Measurements from ENCODE around the gene COG8.

COG8 gene

GRCh38 chr16:69320740-69321073, 18.7 kb downstream of the COG8 start:
- no peak overlapping the region for H3K9ac ChIP-seq (ENCODE audit: insufficient read length)
- peaks cover 34% of the 10 kb centered on the region; the same call in 1 of the 2 replicates for H3K36me3 ChIP-seq (ENCODE audit: insufficient read depth, low read length)

GRCh38 chr16:69319826-69320739, 19.3 kb downstream of the COG8 start:
- H3K9ac ChIP-seq (ENCODE audit: insufficient read length), result no peak overlapping the region
- H3K27ac ChIP-seq, result no peak overlapping the region

More at GRCh38 chr16:69320740-69321073, 18.7 kb downstream of the COG8 start:
- Histone ChIP-seq H3K27ac (no peak overlapping the region), H3K9me3 (ENCODE audit: low read depth, low read length) (no peaks in the 10 kb centered on the region), H3K4me3 (no peak overlapping the region)
- TF ChIP-seq FOXP2 (optimal IDR thresholded peaks at IDR 0.05; ENCODE audit: control extremely low read depth, extremely low read length, insufficient read depth), result no peak
- TF ChIP-seq EZH2 (IDR thresholded peaks at IDR 0.05), result no peak
- no peak for TF ChIP-seq POLR2AphosphoS5 (IDR thresholded peaks at IDR 0.05; ENCODE audit: borderline replicate concordance, low read depth, low read length)
- no peak for DNase-seq (ENCODE audit: low read depth, low spot score)

GRCh38 chr16:69319381-69319780, 20.0 kb downstream of the COG8 start:
- Histone ChIP-seq H3K27ac (no peak overlapping the region), H3K9me3 (ENCODE audit: low read depth, low read length) (no peaks in the 10 kb centered on the region), H3K4me3 (no peak overlapping the region), H3K9ac (ENCODE audit: insufficient read length) (no peak overlapping the region), H3K36me3 (ENCODE audit: insufficient read depth, low read length) (peaks cover 34% of the 10 kb centered on the region; the same call in 1 of the 2 replicates)
- TF ChIP-seq POLR2AphosphoS5 (IDR thresholded peaks at IDR 0.05; ENCODE audit: borderline replicate concordance, low read depth, low read length), result no peak
- no peak for TF ChIP-seq FOXP2 (optimal IDR thresholded peaks at IDR 0.05; ENCODE audit: control extremely low read depth, extremely low read length, insufficient read depth)
- DNase-seq (ENCODE audit: low read depth, low spot score), result no peak

More at GRCh38 chr16:69319826-69320739, 19.3 kb downstream of the COG8 start:
- no peak for DNase-seq (ENCODE audit: low read depth, low spot score)
- no peak overlapping the region for H3K4me3 ChIP-seq
- peaks cover 34% of the 10 kb centered on the region; the same call in 1 of the 2 replicates for H3K36me3 ChIP-seq (ENCODE audit: insufficient read depth, low read length)
- no peaks in the 10 kb centered on the region for H3K9me3 ChIP-seq (ENCODE audit: low read depth, low read length)
- TF ChIP-seq POLR2AphosphoS5 (IDR thresholded peaks at IDR 0.05; ENCODE audit: borderline replicate concordance, low read depth, low read length), result no peak

- Histone ChIP-seq H3K36me3 (ENCODE audit: insufficient read depth, low read length) (peaks cover 31% of the 10 kb centered on the region; the same call in 1 of the 2 replicates), H3K9ac (ENCODE audit: insufficient read length) (no peak overlapping the region), H3K9me3 (ENCODE audit: low read depth, low read length) (no peaks in the 10 kb centered on the region), H3K27ac (no peak overlapping the region), H3K4me3 (no peak overlapping the region)
- TF ChIP-seq EZH2 (IDR thresholded peaks at IDR 0.05) (no peak), FOXP2 (optimal IDR thresholded peaks at IDR 0.05; ENCODE audit: control extremely low read depth, extremely low read length, insufficient read depth) (no peak), POLR2AphosphoS5 (IDR thresholded peaks at IDR 0.05; ENCODE audit: borderline replicate concordance, low read depth, low read length) (no peak)
- no peak for DNase-seq (ENCODE audit: low read depth, low spot score)
Measured at GRCh38 chr16:69318911-69319289, 20.5 kb downstream of the COG8 start.

GRCh38 chr16:69318177-69318910, 21.0 kb downstream of the COG8 start:
- Histone ChIP-seq H3K4me3 (no peak overlapping the region), H3K9me3 (ENCODE audit: low read depth, low read length) (no peaks in the 10 kb centered on the region), H3K9ac (ENCODE audit: insufficient read length) (no peak overlapping the region), H3K36me3 (ENCODE audit: insufficient read depth, low read length) (peaks cover 31% of the 10 kb centered on the region; the same call in 1 of the 2 replicates), H3K27ac (no peak overlapping the region)
- no peak for TF ChIP-seq FOXP2 (optimal IDR thresholded peaks at IDR 0.05; ENCODE audit: control extremely low read depth, extremely low read length, insufficient read depth)
- no peak for TF ChIP-seq EZH2 (IDR thresholded peaks at IDR 0.05)
- TF ChIP-seq POLR2AphosphoS5 (IDR thresholded peaks at IDR 0.05; ENCODE audit: borderline replicate concordance, low read depth, low read length), result no peak
- DNase-seq (ENCODE audit: low read depth, low spot score), result no peak

GRCh38 chr16:69316595-69317034, 22.7 kb downstream of the COG8 start:
- no peak overlapping the region for H3K27ac ChIP-seq
- H3K9me3 ChIP-seq (ENCODE audit: low read depth, low read length), result no peaks in the 10 kb centered on the region
- no peak overlapping the region for H3K4me3 ChIP-seq
- no peak overlapping the region for H3K9ac ChIP-seq (ENCODE audit: insufficient read length)
- DNase-seq (ENCODE audit: low read depth, low spot score), result no peak
- TF ChIP-seq POLR2AphosphoS5 (IDR thresholded peaks at IDR 0.05; ENCODE audit: borderline replicate concordance, low read depth, low read length) (no peak), FOXP2 (optimal IDR thresholded peaks at IDR 0.05; ENCODE audit: control extremely low read depth, extremely low read length, insufficient read depth) (no peak), EZH2 (IDR thresholded peaks at IDR 0.05) (no peak)
- H3K36me3 ChIP-seq (ENCODE audit: insufficient read depth, low read length), result peaks cover 26% of the 10 kb centered on the region; the same call in 1 of the 2 replicates

GRCh38 chr16:69315486-69316311, 23.7 kb downstream of the COG8 start:
- Histone ChIP-seq H3K27ac (no peak overlapping the region), H3K4me3 (no peak overlapping the region), H3K36me3 (ENCODE audit: insufficient read depth, low read length) (peaks cover 17% of the 10 kb centered on the region; the same call in 1 of the 2 replicates), H3K9ac (ENCODE audit: insufficient read length) (no peak overlapping the region), H3K9me3 (ENCODE audit: low read depth, low read length) (no peaks in the 10 kb centered on the region)
- no peak for TF ChIP-seq FOXP2 (optimal IDR thresholded peaks at IDR 0.05; ENCODE audit: control extremely low read depth, extremely low read length, insufficient read depth)
- no peak for TF ChIP-seq POLR2AphosphoS5 (IDR thresholded peaks at IDR 0.05; ENCODE audit: borderline replicate concordance, low read depth, low read length)
- no peak for TF ChIP-seq EZH2 (IDR thresholded peaks at IDR 0.05)
- no peak for DNase-seq (ENCODE audit: low read depth, low spot score)

Measured in SK-N-MC (cell line).